Measurements from ENCODE around the gene TINAGL1. TPM values are rescaled to one million over a fixed set of nuclear protein-coding genes. Genes with fewer than 3 reads are reported as not detected.

Gene TINAGL1
- total RNA-seq, 1 experiment from 2014 or later, result 2.5 TPM

GRCh38 chr1:31585736-31586365, 9.5 kb downstream of the TINAGL1 start:
- Histone ChIP-seq H4K91ac (ENCODE audit: insufficient read length, low read depth, low read length) (no peak overlapping the region), H3K27ac (ENCODE audit: insufficient read length, low read depth, low read length) (no peak overlapping the region), H3K14ac (ENCODE audit: insufficient read depth, low read length) (no peak overlapping the region), H4K20me1 (ENCODE audit: control insufficient read depth, insufficient read depth, insufficient read length) (no peaks in the 10 kb centered on the region), H3T11ph (ENCODE audit: low read length) (no peak overlapping the region), H3K79me1 (ENCODE audit: insufficient read depth, low read depth, low read length, poor library complexity, severe bottlenecking) (no peaks in the 10 kb centered on the region), H3K27me3 (ENCODE audit: insufficient read depth, low read length) (no peaks in the 10 kb centered on the region), H3K4ac (ENCODE audit: low read depth, low read length) (no peak overlapping the region), H3K9me3 (ENCODE audit: control insufficient read depth, low read depth, low read length) (no peaks in the 10 kb centered on the region), H2BK120ac (ENCODE audit: low read depth, low read length, poor library complexity, severe bottlenecking) (no peak overlapping the region), H3K56ac (ENCODE audit: insufficient read length, low read depth, low read length) (no peak overlapping the region), H3K23ac (ENCODE audit: insufficient read length, low read depth, low read length) (no peak overlapping the region), H3K9ac (ENCODE audit: extremely low read depth, insufficient read length, low read length) (no peak overlapping the region), H2AK5ac (ENCODE audit: insufficient read length, low read length) (no peak overlapping the region), H3K23me2 (ENCODE audit: insufficient read length, low read depth, low read length, poor library complexity, severe bottlenecking) (no peaks in the 10 kb centered on the region), H3K18ac (ENCODE audit: insufficient read length, low read depth, low read length) (no peak overlapping the region), H4K5ac (ENCODE audit: insufficient read length, low read depth, low read length) (no peak overlapping the region), H2BK20ac (ENCODE audit: low read depth, low read length, poor library complexity, severe bottlenecking) (no peak overlapping the region), H2BK5ac (ENCODE audit: insufficient read length, low read length) (no peak overlapping the region), H3K79me2 (ENCODE audit: insufficient read depth, low read length) (no peaks in the 10 kb centered on the region), H2AFZ (ENCODE audit: low read length) (no peak overlapping the region), H4K8ac (replicated peaks; ENCODE audit: insufficient read length, low read depth, low read length) (no peak overlapping the region), H3K4me2 (ENCODE audit: insufficient read depth, insufficient read length, low read length) (no peak overlapping the region), H2BK12ac (ENCODE audit: insufficient read length, low read depth, low read length) (no peak overlapping the region), H2BK15ac (ENCODE audit: low read depth, low read length) (no peak overlapping the region), H3K4me1 (ENCODE audit: insufficient read depth, low read length) (peaks cover 3% of the 10 kb centered on the region; the same call in 1 of the 2 replicates)
- no peak for TF ChIP-seq CTCF (conservative IDR thresholded peaks at IDR 0.05)
- no peak overlapping the region for H3K4me3 Mint-ChIP-seq
- H3K27ac Mint-ChIP-seq, result no peak overlapping the region
- DNase-seq, result no peak
- H3K27me3 Mint-ChIP-seq (ENCODE audit: low read depth), result peaks cover 19% of the 10 kb centered on the region
- no CpG with 5 or more reads among the region's 11 CpGs for WGBS (ENCODE audit: extremely low coverage, insufficient read length, low lambda C conversion rate)
- H3K4me1 Mint-ChIP-seq, result peaks cover 22 to 28% of the 10 kb centered on the region in 2 experiments
- no peaks in the 10 kb centered on the region for H3K9me3 Mint-ChIP-seq
- no peaks in the 10 kb centered on the region; a peak in 1 of 7 replicates for H3K36me3 Mint-ChIP-seq (ENCODE audit: insufficient read depth in 1 of 3, low read depth in 3 of 3)

All from H9 (cell line).